ENCODE measurements around the gene SCUBE1. TPM values are rescaled to one million over a fixed set of nuclear protein-coding genes. Genes with fewer than 3 reads are reported as not detected.

The SCUBE1 gene
- total RNA-seq, 1 experiment from 2014 or later = 3.9 TPM

DNA sequence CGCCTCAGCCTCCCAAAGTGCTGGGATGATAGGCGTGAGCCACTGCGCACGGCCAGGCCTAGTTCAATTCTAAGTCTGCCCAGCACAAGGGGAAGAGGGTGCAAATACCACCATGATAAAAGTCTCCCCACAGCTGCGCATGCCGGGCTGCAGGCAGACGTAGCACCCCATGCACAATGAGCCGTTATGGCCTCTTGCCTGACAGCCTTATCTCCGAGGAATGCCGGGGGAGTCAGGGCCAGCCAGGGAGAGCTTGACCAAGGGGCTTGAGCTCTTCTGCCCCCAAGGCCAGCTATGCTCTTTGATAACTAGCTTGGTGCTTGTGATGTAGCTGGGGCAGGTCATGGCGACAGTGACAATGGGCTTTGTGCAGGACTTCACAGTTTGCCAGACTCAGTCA lies 13.7 kb upstream of the SCUBE1 start:
- H4K20me1 ChIP-seq (ENCODE audit: insufficient read depth) = no peaks in the 10 kb centered on the region
- H3K9me3 ChIP-seq (ENCODE audit: control insufficient read depth in 1 of 2, insufficient read depth in 1 of 2, low read depth in 1 of 2, low read length in 2 of 2) = no peaks in the 10 kb centered on the region
- BruUV-seq (replicated peaks) = no TSS peak
- no peaks in the 10 kb centered on the region for H3K9me2 ChIP-seq (ENCODE audit: insufficient read depth)
- ATAC-seq (no peak), DNase-seq (ENCODE audit: low read depth, low spot score) (no peak)
- H3K36me3 ChIP-seq (ENCODE audit: control insufficient read depth in 1 of 2, insufficient read depth in 2 of 2, low read length in 2 of 2) = no peaks in the 10 kb centered on the region
- H3K27me3 ChIP-seq (ENCODE audit: insufficient read depth, low read length) = no peaks in the 10 kb centered on the region
- TF ChIP-seq YY1 (IDR thresholded peaks at IDR 0.05; ENCODE audit: extremely low read depth, insufficient replicate concordance, low read depth, low read length) (no peak), CBX3 (IDR thresholded peaks at IDR 0.05; ENCODE audit: low read depth) (no peak), CEBPB (IDR thresholded peaks at IDR 0.05; ENCODE audit: low read depth) (no peak), JUND (IDR thresholded peaks at IDR 0.05) (no peak), ZFX (IDR thresholded peaks at IDR 0.05) (no peak), POLR2A (IDR thresholded peaks at IDR 0.05; ENCODE audit: borderline replicate concordance, extremely low read depth, insufficient read depth, insufficient read length) (no peak), EZH2 (IDR thresholded peaks at IDR 0.05) (no peak), EGR1 (IDR thresholded peaks at IDR 0.05; ENCODE audit: low read depth) (no peak), SP1 (IDR thresholded peaks at IDR 0.05; ENCODE audit: low read depth) (no peak), FOSL1 (IDR thresholded peaks at IDR 0.05; ENCODE audit: low read depth) (no peak), RAD21 (IDR thresholded peaks at IDR 0.05; ENCODE audit: low read depth) (no peak), ZNF274 (IDR thresholded peaks at IDR 0.05; ENCODE audit: low read depth, low read length) (no peak)
- TF ChIP-seq, protein P1, sequence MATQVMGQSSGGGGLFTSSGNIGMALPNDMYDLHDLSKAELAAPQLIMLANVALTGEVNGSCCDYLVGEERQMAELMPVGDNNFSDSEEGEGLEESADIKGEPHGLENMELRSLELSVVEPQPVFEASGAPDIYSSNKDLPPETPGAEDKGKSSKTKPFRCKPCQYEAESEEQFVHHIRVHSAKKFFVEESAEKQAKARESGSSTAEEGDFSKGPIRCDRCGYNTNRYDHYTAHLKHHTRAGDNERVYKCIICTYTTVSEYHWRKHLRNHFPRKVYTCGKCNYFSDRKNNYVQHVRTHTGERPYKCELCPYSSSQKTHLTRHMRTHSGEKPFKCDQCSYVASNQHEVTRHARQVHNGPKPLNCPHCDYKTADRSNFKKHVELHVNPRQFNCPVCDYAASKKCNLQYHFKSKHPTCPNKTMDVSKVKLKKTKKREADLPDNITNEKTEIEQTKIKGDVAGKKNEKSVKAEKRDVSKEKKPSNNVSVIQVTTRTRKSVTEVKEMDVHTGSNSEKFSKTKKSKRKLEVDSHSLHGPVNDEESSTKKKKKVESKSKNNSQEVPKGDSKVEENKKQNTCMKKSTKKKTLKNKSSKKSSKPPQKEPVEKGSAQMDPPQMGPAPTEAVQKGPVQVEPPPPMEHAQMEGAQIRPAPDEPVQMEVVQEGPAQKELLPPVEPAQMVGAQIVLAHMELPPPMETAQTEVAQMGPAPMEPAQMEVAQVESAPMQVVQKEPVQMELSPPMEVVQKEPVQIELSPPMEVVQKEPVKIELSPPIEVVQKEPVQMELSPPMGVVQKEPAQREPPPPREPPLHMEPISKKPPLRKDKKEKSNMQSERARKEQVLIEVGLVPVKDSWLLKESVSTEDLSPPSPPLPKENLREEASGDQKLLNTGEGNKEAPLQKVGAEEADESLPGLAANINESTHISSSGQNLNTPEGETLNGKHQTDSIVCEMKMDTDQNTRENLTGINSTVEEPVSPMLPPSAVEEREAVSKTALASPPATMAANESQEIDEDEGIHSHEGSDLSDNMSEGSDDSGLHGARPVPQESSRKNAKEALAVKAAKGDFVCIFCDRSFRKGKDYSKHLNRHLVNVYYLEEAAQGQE (IDR thresholded peaks at IDR 0.05; ENCODE audit: low read depth) = no peak
- TF ChIP-seq, protein P2, sequence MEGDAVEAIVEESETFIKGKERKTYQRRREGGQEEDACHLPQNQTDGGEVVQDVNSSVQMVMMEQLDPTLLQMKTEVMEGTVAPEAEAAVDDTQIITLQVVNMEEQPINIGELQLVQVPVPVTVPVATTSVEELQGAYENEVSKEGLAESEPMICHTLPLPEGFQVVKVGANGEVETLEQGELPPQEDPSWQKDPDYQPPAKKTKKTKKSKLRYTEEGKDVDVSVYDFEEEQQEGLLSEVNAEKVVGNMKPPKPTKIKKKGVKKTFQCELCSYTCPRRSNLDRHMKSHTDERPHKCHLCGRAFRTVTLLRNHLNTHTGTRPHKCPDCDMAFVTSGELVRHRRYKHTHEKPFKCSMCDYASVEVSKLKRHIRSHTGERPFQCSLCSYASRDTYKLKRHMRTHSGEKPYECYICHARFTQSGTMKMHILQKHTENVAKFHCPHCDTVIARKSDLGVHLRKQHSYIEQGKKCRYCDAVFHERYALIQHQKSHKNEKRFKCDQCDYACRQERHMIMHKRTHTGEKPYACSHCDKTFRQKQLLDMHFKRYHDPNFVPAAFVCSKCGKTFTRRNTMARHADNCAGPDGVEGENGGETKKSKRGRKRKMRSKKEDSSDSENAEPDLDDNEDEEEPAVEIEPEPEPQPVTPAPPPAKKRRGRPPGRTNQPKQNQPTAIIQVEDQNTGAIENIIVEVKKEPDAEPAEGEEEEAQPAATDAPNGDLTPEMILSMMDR (IDR thresholded peaks at IDR 0.05 in 2 of 3, conservative IDR thresholded peaks at IDR 0.05 in 1 of 3; ENCODE audit: borderline replicate concordance in 1 of 3, insufficient read depth in 1 of 3, low read depth in 2 of 3, low read length in 2 of 3) = no peak
- TF ChIP-seq, protein P3, sequence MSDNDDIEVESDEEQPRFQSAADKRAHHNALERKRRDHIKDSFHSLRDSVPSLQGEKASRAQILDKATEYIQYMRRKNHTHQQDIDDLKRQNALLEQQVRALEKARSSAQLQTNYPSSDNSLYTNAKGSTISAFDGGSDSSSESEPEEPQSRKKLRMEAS (IDR thresholded peaks at IDR 0.05) = no peak
- TF ChIP-seq, protein P4, sequence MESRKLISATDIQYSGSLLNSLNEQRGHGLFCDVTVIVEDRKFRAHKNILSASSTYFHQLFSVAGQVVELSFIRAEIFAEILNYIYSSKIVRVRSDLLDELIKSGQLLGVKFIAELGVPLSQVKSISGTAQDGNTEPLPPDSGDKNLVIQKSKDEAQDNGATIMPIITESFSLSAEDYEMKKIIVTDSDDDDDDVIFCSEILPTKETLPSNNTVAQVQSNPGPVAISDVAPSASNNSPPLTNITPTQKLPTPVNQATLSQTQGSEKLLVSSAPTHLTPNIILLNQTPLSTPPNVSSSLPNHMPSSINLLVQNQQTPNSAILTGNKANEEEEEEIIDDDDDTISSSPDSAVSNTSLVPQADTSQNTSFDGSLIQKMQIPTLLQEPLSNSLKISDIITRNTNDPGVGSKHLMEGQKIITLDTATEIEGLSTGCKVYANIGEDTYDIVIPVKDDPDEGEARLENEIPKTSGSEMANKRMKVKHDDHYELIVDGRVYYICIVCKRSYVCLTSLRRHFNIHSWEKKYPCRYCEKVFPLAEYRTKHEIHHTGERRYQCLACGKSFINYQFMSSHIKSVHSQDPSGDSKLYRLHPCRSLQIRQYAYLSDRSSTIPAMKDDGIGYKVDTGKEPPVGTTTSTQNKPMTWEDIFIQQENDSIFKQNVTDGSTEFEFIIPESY (IDR thresholded peaks at IDR 0.05; ENCODE audit: extremely low read depth, insufficient replicate concordance, low read length) = no peak
- TF ChIP-seq, protein P5, sequence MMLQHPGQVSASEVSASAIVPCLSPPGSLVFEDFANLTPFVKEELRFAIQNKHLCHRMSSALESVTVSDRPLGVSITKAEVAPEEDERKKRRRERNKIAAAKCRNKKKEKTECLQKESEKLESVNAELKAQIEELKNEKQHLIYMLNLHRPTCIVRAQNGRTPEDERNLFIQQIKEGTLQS (IDR thresholded peaks at IDR 0.05) = no peak
- H2AFZ ChIP-seq (ENCODE audit: low read depth, low read length, poor library complexity, severe bottlenecking) = no peak overlapping the region
- ChIA-PET POLR2A (no interaction called here), CTCF (interaction anchor here (1.7 kb wide), 1 partner anchor 10 kb away, joined by 7 read pairs; no protein-coding TSS in a partner anchor), RAD21 (ENCODE audit: low non-redundant PET in 1 of 2, low total read pairs in 2 of 2, uncharacterized antibody in 2 of 2, unreplicated experiment in 2 of 2) (no interaction called here)
- H3K9ac ChIP-seq (ENCODE audit: low read length) = no peak overlapping the region
- H3K79me2 ChIP-seq (ENCODE audit: insufficient read depth, low read length) = no peaks in the 10 kb centered on the region
- H3K4me1 ChIP-seq (ENCODE audit: control insufficient read depth in 1 of 2, insufficient read depth in 2 of 2, low read length in 2 of 2) = no peaks in the 10 kb centered on the region
- intact Hi-C loops (cut with micrococcal nuclease) = no loop called here
- no peak overlapping the region for H3K4me2 ChIP-seq (ENCODE audit: low read length)
- no peak overlapping the region for H3K4me3 ChIP-seq (replicated peaks in 1 of 2; ENCODE audit: low read depth in 1 of 2, low read length in 2 of 2)
- no peak overlapping the region for H3K27ac ChIP-seq (ENCODE audit: low read depth, low read length)

All from HCT116 (cell line).